ENCODE results near the gene MRPL54. TPM values are rescaled to one million over a fixed set of nuclear protein-coding genes. Genes with fewer than 3 reads are reported as not detected.

Gene MRPL54
- total RNA-seq, 1 donor from 2014 or later: 52.4 TPM

DNA sequence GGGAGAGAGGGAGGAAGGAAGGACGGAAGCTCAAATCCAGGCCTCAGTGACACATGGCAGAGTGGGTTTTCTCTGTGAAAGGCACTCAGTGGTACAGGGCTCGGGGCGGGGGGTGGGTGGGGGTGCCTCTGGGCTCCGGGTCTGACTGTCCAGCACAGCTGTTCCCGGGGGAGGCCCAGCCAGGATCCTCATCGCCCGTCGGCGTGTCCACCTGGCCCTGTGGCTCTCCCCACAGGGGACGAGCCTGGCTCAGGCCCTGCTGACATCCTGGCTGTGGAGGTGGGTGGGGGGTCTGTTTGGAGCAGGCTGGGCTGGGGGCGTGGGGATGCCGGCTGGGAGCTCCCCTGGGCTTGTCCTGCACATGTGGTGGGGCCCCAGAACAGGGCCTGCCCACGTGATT lies 41.9 kb downstream of the MRPL54 start:
- Mint-ChIP-seq H3K36me3 (ENCODE audit: low read depth) (no peaks in the 10 kb centered on the region), H3K27ac (ENCODE audit: unreplicated experiment) (no peak overlapping the region), H3K4me3 (ENCODE audit: unreplicated experiment) (no peak overlapping the region), H3K27me3 (ENCODE audit: low read depth) (peaks cover 22% of the 10 kb centered on the region), H3K4me1 (ENCODE audit: low read depth) (peaks cover 7% of the 10 kb centered on the region), H3K9me3 (ENCODE audit: low read depth) (no peaks in the 10 kb centered on the region)
- DNase-seq (ENCODE audit: low spot score): no peak
- no peak for TF ChIP-seq CTCF (IDR thresholded peaks at IDR 0.05)

- Mint-ChIP-seq H3K36me3 (ENCODE audit: low read depth) (no peaks in the 10 kb centered on the region), H3K4me1 (ENCODE audit: low read depth) (peaks cover 7% of the 10 kb centered on the region), H3K9me3 (ENCODE audit: low read depth) (no peaks in the 10 kb centered on the region), H3K27me3 (ENCODE audit: low read depth) (peaks cover 19% of the 10 kb centered on the region), H3K4me3 (ENCODE audit: unreplicated experiment) (no peak overlapping the region), H3K27ac (ENCODE audit: unreplicated experiment) (no peak overlapping the region)
- TF ChIP-seq CTCF (IDR thresholded peaks at IDR 0.05): no peak
- no peak for DNase-seq (ENCODE audit: low spot score)
These were observed 43.4 kb downstream of the MRPL54 start for GRCh38 chr19:3805859-3806258.

DNA sequence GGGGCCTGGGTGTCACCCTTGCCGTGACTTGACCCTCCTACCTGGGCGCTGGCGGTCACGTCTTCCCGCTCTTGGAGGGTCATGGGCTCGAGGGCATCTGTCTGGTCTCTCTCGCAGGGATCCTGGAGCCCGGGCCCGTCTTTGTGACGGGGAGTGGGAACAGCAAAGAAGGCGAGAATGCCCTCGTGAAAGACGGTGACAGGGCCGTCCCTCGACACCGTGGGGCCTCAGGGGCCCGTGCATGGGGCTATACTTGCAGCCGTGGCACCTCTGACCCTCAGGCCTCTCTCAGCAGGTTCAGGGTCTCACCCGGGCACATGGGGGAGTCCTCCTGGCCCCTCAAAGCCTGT lies 44.6 kb downstream of the MRPL54 start:
- Mint-ChIP-seq H3K9me3 (ENCODE audit: low read depth) (no peaks in the 10 kb centered on the region), H3K27ac (ENCODE audit: unreplicated experiment) (no peak overlapping the region), H3K4me3 (ENCODE audit: unreplicated experiment) (no peak overlapping the region), H3K36me3 (ENCODE audit: low read depth) (no peaks in the 10 kb centered on the region), H3K27me3 (ENCODE audit: low read depth) (peaks cover 11% of the 10 kb centered on the region), H3K4me1 (ENCODE audit: low read depth) (no peaks in the 10 kb centered on the region)
- no peak for DNase-seq (ENCODE audit: low spot score)
- TF ChIP-seq CTCF (IDR thresholded peaks at IDR 0.05): no peak

DNA sequence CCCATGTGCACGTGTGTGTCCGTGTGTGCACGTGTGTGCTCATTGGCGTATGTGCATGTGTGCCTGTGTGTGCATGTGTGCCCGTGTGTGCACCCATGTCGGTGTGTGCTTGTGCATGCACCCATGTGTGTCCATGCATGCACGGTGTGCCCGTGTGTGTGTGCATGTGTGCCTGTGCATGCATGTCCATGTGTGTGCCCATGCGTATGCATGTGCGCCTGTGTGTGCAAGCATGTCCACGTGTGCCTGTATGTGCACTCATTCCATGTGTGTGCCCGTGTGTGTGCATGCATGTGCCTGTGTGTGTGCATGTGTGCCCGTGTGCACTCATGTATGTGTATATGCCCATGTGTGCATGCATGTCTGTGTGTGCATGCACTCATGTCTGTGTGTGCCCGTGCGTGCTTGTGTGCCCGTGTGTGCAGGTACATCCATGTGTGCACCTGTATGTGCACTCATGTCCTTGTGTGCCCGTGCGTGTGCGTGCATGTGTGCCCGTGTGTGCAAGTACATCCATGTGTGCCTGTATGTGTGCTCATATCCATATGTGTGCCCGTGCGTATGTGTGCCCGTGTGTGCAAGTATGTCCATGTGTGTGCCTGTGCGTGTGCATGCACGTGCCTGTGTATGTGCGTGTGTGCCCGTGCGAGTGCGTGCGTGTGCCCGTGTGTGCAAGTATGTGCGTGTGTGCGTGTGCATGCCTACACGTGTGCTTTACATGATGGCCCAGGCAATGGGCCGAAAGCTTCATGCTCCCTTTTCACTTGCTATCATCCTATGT lies 45.3 kb downstream of the MRPL54 start:
- H3K27me3 Mint-ChIP-seq (ENCODE audit: low read depth): peaks cover 8% of the 10 kb centered on the region
- H3K9me3 Mint-ChIP-seq (ENCODE audit: low read depth): no peaks in the 10 kb centered on the region
- no peak for DNase-seq (ENCODE audit: low spot score)
- no peak for TF ChIP-seq CTCF (IDR thresholded peaks at IDR 0.05)
- H3K4me1 Mint-ChIP-seq (ENCODE audit: low read depth): peaks cover under 1% of the 10 kb centered on the region
- H3K4me3 Mint-ChIP-seq (ENCODE audit: unreplicated experiment): no peak overlapping the region
- H3K36me3 Mint-ChIP-seq (ENCODE audit: low read depth): no peaks in the 10 kb centered on the region
- no peak overlapping the region for H3K27ac Mint-ChIP-seq (ENCODE audit: unreplicated experiment)

GRCh38 chr19:3808420-3809143 lies 46.1 kb downstream of the MRPL54 start:
- Mint-ChIP-seq H3K27ac (ENCODE audit: unreplicated experiment) (no peak overlapping the region), H3K4me3 (ENCODE audit: unreplicated experiment) (no peak overlapping the region), H3K9me3 (ENCODE audit: low read depth) (no peaks in the 10 kb centered on the region), H3K36me3 (ENCODE audit: low read depth) (no peaks in the 10 kb centered on the region), H3K4me1 (ENCODE audit: low read depth) (peaks cover 3% of the 10 kb centered on the region), H3K27me3 (ENCODE audit: low read depth) (peaks cover 4% of the 10 kb centered on the region)
- DNase-seq (ENCODE audit: low spot score): no peak
- no peak for TF ChIP-seq CTCF (IDR thresholded peaks at IDR 0.05)
